Measurements from ENCODE around the gene TARS2.

GRCh38 chr1:150553392-150554085 lies 66.3 kb downstream of the TARS2 start:
- TF ChIP-seq POLR2AphosphoS5 (IDR thresholded peaks at IDR 0.05; ENCODE audit: borderline replicate concordance, low read depth, low read length), result no peak
- TF ChIP-seq FOXP2 (optimal IDR thresholded peaks at IDR 0.05; ENCODE audit: control extremely low read depth, extremely low read length, insufficient read depth), result no peak
- TF ChIP-seq EZH2 (IDR thresholded peaks at IDR 0.05), result no peak

All from SK-N-MC (cell line).